HepG2 (cell line): ENCODE data around the gene TDG. TPM values are rescaled to one million over a fixed set of nuclear protein-coding genes. Genes with fewer than 3 reads are reported as not detected.

Source experiments
- ATAC-seq: fragments of 200-7000 bp; cut with Tn5 transposase; 3 replicates; pipeline ENCODE4 v1.9.1; 2020; ENCODE audit warnings: mild to moderate bottlenecking, moderate library complexity
- BruUV-seq: library from RNA; stranded (reverse); fragments of 400-500 nt; replicated peaks from 2 replicates; lab custom pipeline; 2021; lab: Mats Ljungman, UMichigan
- CTCF ChIA-PET: fragments of 300-600 bp; formaldehyde crosslinking; extraction: SDS; loops from one replicate; lab custom pipeline; 2021; ENCODE audit warnings: low total read pairs, inconsistent platforms, low intra/inter-chr PET ratio; lab: Yijun Ruan, JAX
- POLR2A ChIA-PET: fragments of 350-600 bp; sonication (Branson Sonifier 250); formaldehyde crosslinking; loops from one replicate; lab custom pipeline; 2020; ENCODE audit warnings: antibody characterized with exemption, inconsistent platforms; lab: Yijun Ruan, JAX
- DNase-seq: peaks from one replicate; pipeline ENCODE4 v3.0.0-alpha.2; 2015; ENCODE audit warnings: low spot score
- FAIRE-seq: peaks from 3 replicates; lab custom pipeline; 2011; peaks lifted over from hg19 to GRCh38; lab: Jason Lieb, UNC
- H2AFZ ChIP-seq: one replicate; pipeline ENCODE4 v1.6.1; 2011; ENCODE audit warnings: low read length, inconsistent platforms
- H3K27ac ChIP-seq: fragments of 300-600 bp; 3 replicates; pipeline ENCODE4 v1.8.0; 2011; ENCODE audit warnings: mixed run types, mild to moderate bottlenecking, mixed read lengths, low read length, inconsistent platforms; ENCODE audit not compliant: insufficient read depth; ENCODE audit errors: extremely low read length
- H3K27me3 ChIP-seq, 2 experiments: fragments of 200-600 bp in 1 of 2; 2 replicates in 1 of 2; 3 replicates in 1 of 2; pipeline versions ENCODE4 v1.6.0 to v1.8.0; 2011; ENCODE audit warnings: low read length in 2 of 2, mild to moderate bottlenecking in 2 of 2, moderate library complexity in 2 of 2, inconsistent platforms in 1 of 2; ENCODE audit not compliant: insufficient read depth in 2 of 2, control insufficient read depth in 1 of 2
- H3K36me3 ChIP-seq, 2 experiments: fragments of 200-600 bp in 1 of 2; replicated peaks in 1 of 2; 2 replicates in 1 of 2; 3 replicates in 1 of 2; pipeline versions ENCODE4 v1.5.1 to v1.8.0; 2011; ENCODE audit warnings: low read length in 2 of 2, inconsistent platforms in 1 of 2; ENCODE audit not compliant: insufficient read depth in 2 of 2, control insufficient read depth in 1 of 2
- H3K4me1 ChIP-seq: 2 replicates; pipeline ENCODE4 v1.5.1; 2012; ENCODE audit warnings: low read length, inconsistent platforms; ENCODE audit not compliant: insufficient read depth
- H3K4me2 ChIP-seq: 2 replicates; pipeline ENCODE4 v1.6.0; 2011; ENCODE audit warnings: low read depth, low read length, inconsistent platforms
- H3K4me3 ChIP-seq, 3 experiments: fragments of 200-600 bp in 1 of 3; sonication (generic), shearing (Covaris generic) in 1 of 3; replicated peaks in 1 of 3; 2 replicates each; pipeline ENCODE4 v1.5.1; 2011 to 2016; ENCODE audit warnings: low read length in 3 of 3, inconsistent platforms in 2 of 3, low read depth in 2 of 3, mild to moderate bottlenecking in 2 of 3, control low read depth in 1 of 3, mixed read lengths in 1 of 3; ENCODE audit not compliant: insufficient read depth in 1 of 3
- H3K79me2 ChIP-seq: one replicate; pipeline ENCODE4 v1.6.1; 2011; ENCODE audit warnings: low read length, inconsistent platforms; ENCODE audit not compliant: insufficient read depth
- H3K9ac ChIP-seq: 2 replicates; pipeline ENCODE4 v1.6.0; 2011; ENCODE audit warnings: mild to moderate bottlenecking, low read depth, low read length, inconsistent platforms; ENCODE audit not compliant: insufficient read depth
- H3K9me3 ChIP-seq: 2 replicates; pipeline ENCODE4 v1.5.1; 2012; ENCODE audit warnings: mild to moderate bottlenecking, low read length
- H4K20me1 ChIP-seq: 2 replicates; pipeline ENCODE4 v1.6.0; 2011; ENCODE audit warnings: inconsistent platforms, mild to moderate bottlenecking, low read length, moderate library complexity; ENCODE audit not compliant: insufficient read depth
- JUN ChIP-seq: sonication (generic); formaldehyde crosslinking; IDR thresholded peaks from 2 replicates; pipeline ENCODE4 v1.4.0; 2020; ENCODE audit warnings: mild to moderate bottlenecking, missing genetic modification reagents
- MATR3 ChIP-seq: sonication (generic); formaldehyde crosslinking; IDR thresholded peaks from 2 replicates; pipeline ENCODE4 v1.4.0; 2020; ENCODE audit warnings: missing genetic modification reagents
- RFXAP ChIP-seq: sonication (generic); formaldehyde crosslinking; IDR thresholded peaks from 2 replicates; pipeline ENCODE4 v1.4.0; 2020; ENCODE audit warnings: missing genetic modification reagents, borderline replicate concordance
- SALL2 ChIP-seq: sonication (generic); formaldehyde crosslinking; IDR thresholded peaks from 2 replicates; pipeline ENCODE4 v1.8.1; 2023; ENCODE audit warnings: mild to moderate bottlenecking, missing genetic modification reagents, inconsistent platforms
- TEF ChIP-seq: sonication (generic); formaldehyde crosslinking; IDR thresholded peaks from 2 replicates; pipeline ENCODE4 v1.5.0; 2020; ENCODE audit warnings: missing genetic modification reagents
- TRIM24 ChIP-seq: sonication (generic); formaldehyde crosslinking; IDR thresholded peaks from 2 replicates; pipeline ENCODE4 v1.8.0; 2022; ENCODE audit warnings: mild to moderate bottlenecking, missing genetic modification reagents
- UBTF ChIP-seq: sonication (generic); formaldehyde crosslinking; IDR thresholded peaks from 2 replicates; pipeline ENCODE4 v1.4.0; 2020; ENCODE audit warnings: mild to moderate bottlenecking, missing genetic modification reagents
- ZNF567 ChIP-seq: sonication (generic); formaldehyde crosslinking; IDR thresholded peaks from 2 replicates; pipeline ENCODE4 v1.8.1; 2023; ENCODE audit warnings: mild to moderate bottlenecking, missing genetic modification reagents, borderline replicate concordance
- ZNF691 ChIP-seq: sonication (generic); formaldehyde crosslinking; IDR thresholded peaks from 2 replicates; pipeline ENCODE4 v1.4.0; 2020; ENCODE audit warnings: missing genetic modification reagents, low read depth, mild to moderate bottlenecking, borderline replicate concordance
- ZNF737 ChIP-seq: sonication (generic); formaldehyde crosslinking; IDR thresholded peaks from 2 replicates; pipeline ENCODE4 v1.5.0; 2020; ENCODE audit warnings: missing genetic modification reagents, mild to moderate bottlenecking, borderline replicate concordance
- ZNF746 ChIP-seq: sonication (generic); formaldehyde crosslinking; IDR thresholded peaks from 2 replicates; pipeline ENCODE4 v1.8.0; 2022; ENCODE audit warnings: mild to moderate bottlenecking, missing genetic modification reagents
- ZNF781 ChIP-seq: sonication (generic); formaldehyde crosslinking; IDR thresholded peaks from 2 replicates; pipeline ENCODE4 v1.5.1; 2020; ENCODE audit warnings: borderline replicate concordance, mild to moderate bottlenecking, missing genetic modification reagents; ENCODE audit errors: not compliant biosample characterization
- ZNF883 ChIP-seq: sonication (generic); formaldehyde crosslinking; IDR thresholded peaks from 2 replicates; pipeline ENCODE4 v1.5.1; 2020; ENCODE audit warnings: mild to moderate bottlenecking, missing genetic modification reagents; ENCODE audit errors: not compliant biosample characterization
- ZSCAN12 ChIP-seq: sonication (generic); formaldehyde crosslinking; IDR thresholded peaks from 2 replicates; pipeline ENCODE4 v1.9.0; 2021; ENCODE audit warnings: mild to moderate bottlenecking, missing genetic modification reagents
- WGBS: methylation state at CpG from one replicate; pipeline ENCODE4 v1.1.6; 2017; ENCODE audit warnings: low lambda C conversion rate; 5-methylcytosine and 5-hydroxymethylcytosine counted together
- in situ Hi-C: cut with HindIII; loops from 2 replicates; pipeline ENCODE4 v1.10.0; 2017; ENCODE audit warnings: low pct_unique_long_range_greater_than_20kb; ENCODE audit not compliant: extremely low pct_ligation_motif_present
- intact Hi-C: fragments of 100-400 bp; cut with micrococcal nuclease; formaldehyde crosslinking; loops from one replicate; pipeline ENCODE4 v1.10.0; 2022; ENCODE audit not compliant: unreplicated experiment
- polyA plus RNA-seq, 8 experiments: library from polyadenylated mRNA; depleted of rRNA in 3 of 8; stranded (reverse) in 7 of 8; unstranded in 1 of 8; fragments of >200 nt; fragmentation: Illumina TruSeq in 4 of 8; extraction: Trizol in 4 of 8; gene quantifications; 2 replicates each; pipeline versions ENCODE4 v1.2.1 to v1.2.3, GENCODE V29; 2011 to 2016; ENCODE audit warnings: low read depth in 4 of 8, missing spikeins in 1 of 8, mixed read lengths in 1 of 8; ENCODE audit not compliant: insufficient read depth in 1 of 8
- total RNA-seq, 5 experiments: library from RNA; depleted of rRNA; stranded (reverse); fragments of >200 nt; fragmentation: Illumina TruSeq; extraction: Trizol; gene quantifications; 2 replicates each; pipeline ENCODE4 v1.2.3, GENCODE V29; 2016; ENCODE audit warnings: low read depth in 1 of 5

The TDG gene
- total and polyA plus RNA-seq, 2 of the 13 experiments (the other 11 are each of a cell fraction or from before 2014, with no cell fraction given), result 14.2 to 19.5 TPM

- H3K4me1 ChIP-seq, result peaks cover 11% of the 10 kb centered on the region
- peak overlapping the region; percentile 58 for H3K4me2 ChIP-seq
- DNase-seq, result no peak
- no peaks in the 10 kb centered on the region for H3K36me3 ChIP-seq
- no peaks in the 10 kb centered on the region for H3K9me3 ChIP-seq
- CTCF ChIA-PET, result no interaction called here
- in situ Hi-C loops, result no loop called here
- peaks cover 0 to 9% of the 10 kb centered on the region in 2 experiments; a peak in 2 of 5 replicates for H3K27me3 ChIP-seq
- H2AFZ ChIP-seq, result peak overlapping the region; percentile 83
- FAIRE-seq, result no peak
- 7% methylated on average over 16 of the region's 16 CpGs for WGBS
- ATAC-seq, result peak; percentile 73
- H3K9ac ChIP-seq, result no peak overlapping the region
- intact Hi-C loops, result no loop called here
- 0 out of 2 replicates have a peak, but pooled peaks have one; percentile 26 for TF ChIP-seq UBTF (CRISPR knock-in tag)
- TF ChIP-seq ZNF567 (CRISPR knock-in tag), result no peak
- BruUV-seq, result no TSS peak
- 0 out of 6 replicates have a peak overlapping the region, but pooled peaks of 1 of the 3 experiments have one; percentile 15 for H3K4me3 ChIP-seq
- H4K20me1 ChIP-seq, result no peaks in the 10 kb centered on the region
- H3K27ac ChIP-seq, result no peak overlapping the region
- POLR2A ChIA-PET, result no interaction called here
- no peaks in the 10 kb centered on the region for H3K79me2 ChIP-seq
Measured at GRCh38 chr12:103997286-103997900, 31.7 kb downstream of the TDG start.

GRCh38 chr12:103998976-103999375 is 33.3 kb downstream of the TDG start:
- no peak overlapping the region for H3K27ac ChIP-seq
- DNase-seq, result no peak
- H3K4me3 ChIP-seq, result no peak overlapping the region
- intact Hi-C loops (no loop called here), in situ Hi-C loops (no loop called here)
- H3K4me1 ChIP-seq, result peaks cover 11% of the 10 kb centered on the region
- ATAC-seq, result no peak
- H3K9me3 ChIP-seq, result no peaks in the 10 kb centered on the region
- no TSS peak for BruUV-seq
- H2AFZ ChIP-seq, result no peak overlapping the region
- peaks cover 0 to 9% of the 10 kb centered on the region in 2 experiments; a peak in 2 of 5 replicates for H3K27me3 ChIP-seq
- POLR2A ChIA-PET, result no interaction called here
- no peaks in the 10 kb centered on the region for H3K36me3 ChIP-seq
- CTCF ChIA-PET, result no interaction called here
- 71% methylated on average over 5 of the region's 5 CpGs for WGBS
- H3K4me2 ChIP-seq, result no peak overlapping the region
- H3K9ac ChIP-seq, result no peak overlapping the region
- FAIRE-seq, result no peak
- no peaks in the 10 kb centered on the region for H3K79me2 ChIP-seq
- H4K20me1 ChIP-seq, result no peaks in the 10 kb centered on the region
- no peak for TF ChIP-seq SALL2
- TF ChIP-seq ZSCAN12, result no peak
- no peak for TF ChIP-seq JUN (CRISPR knock-in tag)
- no peak for TF ChIP-seq ZNF737 (CRISPR knock-in tag)
- TF ChIP-seq ZNF883 (CRISPR knock-in tag), result no peak
- TF ChIP-seq TRIM24, result no peak
- no peak for TF ChIP-seq ZNF746 (CRISPR knock-in tag)
- TF ChIP-seq TEF (CRISPR knock-in tag), result no peak
- TF ChIP-seq MATR3 (CRISPR knock-in tag), result no peak
- TF ChIP-seq ZNF781, result no peak
- no peak for TF ChIP-seq ZNF691 (CRISPR knock-in tag)
- no peak for TF ChIP-seq RFXAP (CRISPR knock-in tag)
